WERI-Rb-1 (cell line): ENCODE results near the gene TMEM167B.

Source experiments
- DNase-seq: peaks from one replicate; pipeline ENCODE4 v3.0.0-alpha.2; 2020
- H3K27ac ChIP-seq: fragments of 250-450 bp; sonication (Bioruptor Pico); 2 replicates; pipeline ENCODE4 v1.5.1; 2020; ENCODE audit warnings: mild to moderate bottlenecking, moderate library complexity
- H3K27me3 ChIP-seq: fragments of 250-450 bp; sonication (Bioruptor Pico); 2 replicates; pipeline ENCODE4 v1.5.1; 2021; ENCODE audit warnings: mild to moderate bottlenecking, low read depth, moderate library complexity; ENCODE audit not compliant: insufficient read depth, severe bottlenecking
- H3K36me3 ChIP-seq: fragments of 250-450 bp; sonication (Bioruptor Pico); 2 replicates; pipeline ENCODE4 v1.5.1; 2020; ENCODE audit warnings: mild to moderate bottlenecking, moderate library complexity
- H3K4me3 ChIP-seq: 2 replicates; pipeline ENCODE4 v1.5.1; 2011; ENCODE audit warnings: low read depth, mild to moderate bottlenecking, control low read depth, low read length
- H3K9me3 ChIP-seq: fragments of 250-450 bp; sonication (Bioruptor Pico); 2 replicates; pipeline ENCODE4 v1.5.1; 2021; ENCODE audit warnings: mild to moderate bottlenecking, moderate library complexity; ENCODE audit not compliant: severe bottlenecking
- TF ChIP-seq, protein P1 (sequence below): IDR thresholded peaks from 2 replicates; pipeline ENCODE4 v1.5.1; 2011; ENCODE audit warnings: low read depth, mild to moderate bottlenecking, control low read depth, inconsistent platforms, low read length

TMEM167B gene

DNA sequence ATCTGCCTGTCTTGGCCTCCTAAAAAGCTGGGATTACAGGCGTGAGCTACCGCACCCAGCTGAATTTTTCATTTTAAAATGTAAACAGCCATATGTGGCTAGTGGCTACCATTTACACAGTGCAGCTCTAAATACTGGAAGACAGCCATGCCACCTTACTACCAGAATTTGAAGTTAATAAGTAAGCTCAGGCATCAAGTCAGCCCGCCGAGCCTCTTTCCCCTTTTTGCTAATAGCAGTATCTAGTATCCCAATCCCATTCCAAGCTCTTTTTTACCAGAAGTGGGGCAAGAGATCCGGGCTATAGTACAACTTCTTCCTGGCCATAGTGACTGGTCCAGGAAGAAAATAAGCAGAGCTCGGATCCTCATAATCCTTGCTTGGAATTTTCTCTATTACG is 29.9 kb upstream of the TMEM167B start:
- H3K36me3 ChIP-seq = peaks cover 16% of the 10 kb centered on the region
- DNase-seq = no peak
- TF ChIP-seq, protein P1, sequence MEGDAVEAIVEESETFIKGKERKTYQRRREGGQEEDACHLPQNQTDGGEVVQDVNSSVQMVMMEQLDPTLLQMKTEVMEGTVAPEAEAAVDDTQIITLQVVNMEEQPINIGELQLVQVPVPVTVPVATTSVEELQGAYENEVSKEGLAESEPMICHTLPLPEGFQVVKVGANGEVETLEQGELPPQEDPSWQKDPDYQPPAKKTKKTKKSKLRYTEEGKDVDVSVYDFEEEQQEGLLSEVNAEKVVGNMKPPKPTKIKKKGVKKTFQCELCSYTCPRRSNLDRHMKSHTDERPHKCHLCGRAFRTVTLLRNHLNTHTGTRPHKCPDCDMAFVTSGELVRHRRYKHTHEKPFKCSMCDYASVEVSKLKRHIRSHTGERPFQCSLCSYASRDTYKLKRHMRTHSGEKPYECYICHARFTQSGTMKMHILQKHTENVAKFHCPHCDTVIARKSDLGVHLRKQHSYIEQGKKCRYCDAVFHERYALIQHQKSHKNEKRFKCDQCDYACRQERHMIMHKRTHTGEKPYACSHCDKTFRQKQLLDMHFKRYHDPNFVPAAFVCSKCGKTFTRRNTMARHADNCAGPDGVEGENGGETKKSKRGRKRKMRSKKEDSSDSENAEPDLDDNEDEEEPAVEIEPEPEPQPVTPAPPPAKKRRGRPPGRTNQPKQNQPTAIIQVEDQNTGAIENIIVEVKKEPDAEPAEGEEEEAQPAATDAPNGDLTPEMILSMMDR = no peak
- no peak overlapping the region for H3K4me3 ChIP-seq
- H3K9me3 ChIP-seq = no peaks in the 10 kb centered on the region
- H3K27ac ChIP-seq = no peak overlapping the region
- no peaks in the 10 kb centered on the region for H3K27me3 ChIP-seq

DNA sequence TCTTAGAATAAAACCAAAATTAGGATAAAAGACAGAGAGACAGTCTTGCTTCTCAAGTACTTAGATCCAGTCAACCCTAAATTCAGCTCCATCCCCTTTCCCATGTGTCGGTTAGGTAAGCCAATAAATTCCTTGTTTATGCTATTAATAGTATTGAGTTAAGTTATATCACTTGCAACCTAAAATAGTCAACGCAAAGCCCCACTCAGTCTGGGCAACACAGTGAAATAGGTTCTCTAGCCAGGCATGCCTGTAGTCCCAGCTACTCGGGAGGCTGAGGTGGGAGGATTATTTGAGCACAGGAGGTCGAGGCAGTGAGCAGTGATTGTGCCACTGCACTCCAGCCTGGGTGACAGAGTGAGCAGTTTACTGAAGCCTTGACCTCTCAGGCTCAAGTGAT is 29.4 kb upstream of the TMEM167B start:
- Histone ChIP-seq H3K9me3 (no peaks in the 10 kb centered on the region), H3K27ac (no peak overlapping the region), H3K27me3 (no peaks in the 10 kb centered on the region), H3K36me3 (peaks cover 16% of the 10 kb centered on the region), H3K4me3 (no peak overlapping the region)
- TF ChIP-seq, protein P1 = no peak
- no peak for DNase-seq

DNA sequence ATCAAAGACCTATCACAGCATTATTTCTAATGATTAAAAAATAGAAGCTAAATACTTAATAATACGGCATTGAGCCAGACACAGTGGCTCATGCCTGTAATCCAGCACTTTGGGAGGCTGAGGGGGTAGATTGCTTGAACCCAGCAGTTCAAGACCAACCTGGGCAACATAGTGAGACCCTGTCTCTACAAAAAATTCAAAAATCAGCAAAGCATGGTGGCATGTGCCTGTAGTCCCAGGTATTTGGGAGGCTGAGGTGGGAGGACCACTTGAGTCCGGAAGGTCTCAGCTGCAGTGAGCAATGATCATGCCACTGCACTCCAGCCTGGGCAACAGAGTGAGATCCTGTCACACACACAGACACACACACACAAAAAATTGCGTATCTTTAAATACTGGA is 25.4 kb upstream of the TMEM167B start:
- Histone ChIP-seq H3K27me3 (no peaks in the 10 kb centered on the region), H3K27ac (no peak overlapping the region), H3K9me3 (no peaks in the 10 kb centered on the region), H3K4me3 (no peak overlapping the region), H3K36me3 (peaks cover 36% of the 10 kb centered on the region)
- no peak for DNase-seq
- TF ChIP-seq, protein P1 = no peak

DNA sequence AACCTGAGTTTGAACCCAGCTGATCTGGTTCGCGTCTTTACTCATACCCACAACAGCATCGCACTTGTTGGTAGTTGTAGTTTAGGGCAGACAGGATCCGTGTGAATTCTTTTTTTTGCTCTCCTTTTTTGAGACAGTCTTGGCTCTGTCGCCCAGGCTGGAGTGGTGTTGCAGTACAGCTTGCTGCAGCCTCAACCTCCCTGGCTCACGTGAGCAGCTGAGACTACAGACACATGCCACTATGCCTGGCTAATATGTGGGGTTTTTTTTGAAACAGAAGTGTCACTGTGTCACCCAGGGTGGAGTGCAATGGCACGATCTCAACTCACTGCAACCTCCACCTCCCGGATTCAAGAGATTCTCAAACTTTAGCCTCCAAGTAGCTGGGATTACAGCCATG is 22.7 kb upstream of the TMEM167B start:
- TF ChIP-seq, protein P1 = no peak
- no peak for DNase-seq
- Histone ChIP-seq H3K4me3 (no peak overlapping the region), H3K27ac (no peak overlapping the region), H3K9me3 (no peaks in the 10 kb centered on the region), H3K27me3 (no peaks in the 10 kb centered on the region), H3K36me3 (peaks cover 36% of the 10 kb centered on the region)

DNA sequence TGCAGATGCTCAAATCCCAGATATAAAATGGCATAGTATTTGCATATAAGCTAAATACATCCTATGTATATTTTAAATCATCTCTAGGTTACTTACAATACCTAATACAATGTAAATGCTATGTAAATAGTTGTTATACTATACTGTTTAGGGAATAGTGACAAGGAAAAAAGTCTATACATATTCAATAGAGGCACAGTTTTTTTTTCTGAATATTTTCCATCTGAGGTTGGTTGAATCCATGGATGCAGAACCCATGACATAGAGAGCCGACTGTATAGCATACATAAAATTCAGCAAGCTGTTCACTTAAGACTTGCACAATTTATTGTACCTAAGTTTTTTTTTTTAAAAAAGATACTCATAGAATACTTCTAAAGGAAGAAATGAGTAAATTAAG is 21.3 kb upstream of the TMEM167B start:
- Histone ChIP-seq H3K27ac (no peak overlapping the region), H3K9me3 (no peaks in the 10 kb centered on the region), H3K4me3 (no peak overlapping the region), H3K36me3 (peaks cover 40% of the 10 kb centered on the region), H3K27me3 (no peaks in the 10 kb centered on the region)
- TF ChIP-seq, protein P1 = no peak
- no peak for DNase-seq
